Tibial nerve (tissue), 4 donors: ENCODE data around the gene TAF11L3. TPM values are rescaled to one million over a fixed set of nuclear protein-coding genes. Genes with fewer than 3 reads are reported as not detected.
"Not testable (repeated sequence)": the region's sequence is repeated elsewhere in the genome, so short reads cannot be mapped to it uniquely, and the experiment has no call there.

Experiments
- DNase-seq, 2 donors: peaks; one replicate each; pipeline ENCODE4 v3.0.0-alpha.2; 2019; ENCODE audit warnings: low spot score in 2 of 2
- H3K27ac ChIP-seq, 4 donors: fragments of 200-600 bp; sonication (generic) in 3 of 4; one replicate each; pipeline ENCODE4 v1.5.1; 2017 to 2019; ENCODE audit warnings: mild to moderate bottlenecking in 1 of 4
- H3K27me3 ChIP-seq, 2 donors: fragments of 200-600 bp; sonication (generic) in 1 of 2; one replicate each; pipeline versions ENCODE4 v1.5.1 to v1.6.0; 2017 to 2019
- H3K36me3 ChIP-seq, 3 donors: fragments of 200-600 bp; sonication (generic); one replicate each; pipeline ENCODE4 v1.5.1; 2018 to 2019
- H3K4me1 ChIP-seq, 4 donors: fragments of 200-600 bp; sonication (generic) in 3 of 4; one replicate each; pipeline ENCODE4 v1.5.1; 2017 to 2019
- H3K4me3 ChIP-seq, 4 donors: fragments of 200-600 bp; sonication (generic) in 3 of 4; one replicate each; pipeline ENCODE4 v1.5.1; 2017 to 2019; ENCODE audit warnings: mild to moderate bottlenecking in 1 of 4, moderate library complexity in 1 of 4
- H3K9me3 ChIP-seq, 4 donors: fragments of 200-600 bp; sonication (generic) in 3 of 4; one replicate each; pipeline ENCODE4 v1.5.1; 2017 to 2019
- CTCF ChIP-seq, 5 experiments: fragments of 200-600 bp in 3 of 5; fragments of 450-650 bp in 2 of 5; sonication (generic) in 3 of 5; IDR thresholded peaks; one replicate each; pipeline ENCODE4 v1.5.1; 2016 to 2019; ENCODE audit warnings: antibody characterized with exemption in 5 of 5, mild to moderate bottlenecking in 3 of 5, moderate library complexity in 2 of 5
- EP300 ChIP-seq, 2 donors: sonication (generic); formaldehyde crosslinking; IDR thresholded peaks; one replicate each; pipeline ENCODE4 v1.6.1; 2017; ENCODE audit warnings: antibody characterized with exemption in 2 of 2, mild to moderate bottlenecking in 1 of 2
- POLR2A ChIP-seq, 2 donors: fragments of 450-650 bp; IDR thresholded peaks; one replicate each; pipeline ENCODE4 v1.6.1; 2017; ENCODE audit warnings: antibody characterized with exemption in 2 of 2, mild to moderate bottlenecking in 2 of 2, moderate library complexity in 2 of 2
- WGBS, 2 donors: methylation state at CpG; one replicate each; pipeline ENCODE4 v1.1.5; 2018; 5-methylcytosine and 5-hydroxymethylcytosine counted together
- total RNA-seq, 4 donors: library from RNA; depleted of rRNA; stranded (reverse); fragments of >200 nt; gene quantifications; one replicate each; pipeline ENCODE4 v1.1.0, GENCODE V29; 2016

TAF11L3 gene
- not detected for total RNA-seq

- WGBS, 2 donors = no CpG with 5 or more reads among the region's 15 CpGs
- not testable (repeated sequence) for H3K27me3 ChIP-seq, H3K9me3 ChIP-seq, DNase-seq, H3K4me1 ChIP-seq, H3K36me3 ChIP-seq, H3K27ac ChIP-seq, H3K4me3 ChIP-seq
These were observed at the start of gene TAF11L3 for GRCh38 chr5:17518067-17518466. TAF11L3 (plus strand) TSS chr5:17518367.

- no peak for DNase-seq
- Histone ChIP-seq H3K4me1 (no peaks in the 10 kb centered on the region), H3K27ac (no peak overlapping the region), H3K4me3 (no peak overlapping the region), H3K36me3 (no peaks in the 10 kb centered on the region), H3K9me3 (peaks cover 0 to 11% (median 0%) of the 10 kb centered on the region in 4 donors), H3K27me3 (no peaks in the 10 kb centered on the region)
- no peak for TF ChIP-seq POLR2A (IDR thresholded peaks at IDR 0.05)
- TF ChIP-seq CTCF (IDR thresholded peaks at IDR 0.05) = no peak
- no peak for TF ChIP-seq EP300 (IDR thresholded peaks at IDR 0.05)
These were observed 48.1 kb upstream of the TAF11L3 start for GRCh38 chr5:17470064-17470463.

GRCh38 chr5:17475064-17475463 is 43.1 kb upstream of the TAF11L3 start:
- not testable (repeated sequence) for DNase-seq, H3K27me3 ChIP-seq, H3K9me3 ChIP-seq, H3K4me1 ChIP-seq, H3K36me3 ChIP-seq, H3K4me3 ChIP-seq, H3K27ac ChIP-seq

- H3K9me3 ChIP-seq = no peaks in the 10 kb centered on the region
- no peak for DNase-seq
- no peak overlapping the region for H3K4me3 ChIP-seq
- H3K4me1 ChIP-seq = no peaks in the 10 kb centered on the region
- WGBS, 2 donors = 79 to 83% methylated on average over 3 of the region's 3 CpGs
- no peak for TF ChIP-seq EP300 (IDR thresholded peaks at IDR 0.05)
- no peak for TF ChIP-seq POLR2A (IDR thresholded peaks at IDR 0.05)
- TF ChIP-seq CTCF (IDR thresholded peaks at IDR 0.05) = no peak
- no peaks in the 10 kb centered on the region for H3K27me3 ChIP-seq
- H3K36me3 ChIP-seq = no peaks in the 10 kb centered on the region
- no peak overlapping the region for H3K27ac ChIP-seq
These were observed 41.1 kb upstream of the TAF11L3 start for GRCh38 chr5:17477043-17477442.

GRCh38 chr5:17477573-17478265 is 40.4 kb upstream of the TAF11L3 start:
- Histone ChIP-seq H3K27ac (no peak overlapping the region), H3K36me3 (no peaks in the 10 kb centered on the region), H3K27me3 (no peaks in the 10 kb centered on the region), H3K9me3 (no peaks in the 10 kb centered on the region), H3K4me3 (no peak overlapping the region), H3K4me1 (no peaks in the 10 kb centered on the region)
- no peak for DNase-seq
- TF ChIP-seq EP300 (IDR thresholded peaks at IDR 0.05) (no peak), CTCF (IDR thresholded peaks at IDR 0.05) (no peak), POLR2A (IDR thresholded peaks at IDR 0.05) (no peak)
- 70 to 75% methylated on average over 7 of the region's 7 CpGs for WGBS, 2 donors

- H3K36me3 ChIP-seq = no peaks in the 10 kb centered on the region
- no peaks in the 10 kb centered on the region for H3K9me3 ChIP-seq
- TF ChIP-seq EP300 (IDR thresholded peaks at IDR 0.05) (no peak), CTCF (IDR thresholded peaks at IDR 0.05) (no peak), POLR2A (IDR thresholded peaks at IDR 0.05) (no peak)
- DNase-seq = no peak
- no peak overlapping the region for H3K4me3 ChIP-seq
- H3K27me3 ChIP-seq = no peaks in the 10 kb centered on the region
- H3K4me1 ChIP-seq = no peaks in the 10 kb centered on the region
- H3K27ac ChIP-seq = no peak overlapping the region
- WGBS, 2 donors = 71 to 76% methylated on average over 4 of the region's 4 CpGs
These were observed 36.8 kb upstream of the TAF11L3 start for GRCh38 chr5:17481378-17481777.
